Measurements from ENCODE around the gene TP53RK. TPM values are rescaled to one million over a fixed set of nuclear protein-coding genes. Genes with fewer than 3 reads are reported as not detected.
A peak's percentile ranks its signal among the peaks of the same experiment; 100 is the strongest.
"Not testable (repeated sequence)": the region's sequence is repeated elsewhere in the genome, so short reads cannot be mapped to it uniquely, and the experiment has no call there.

Gene TP53RK
- total and polyA plus RNA-seq, 2 donors: 13.1 to 22.9 TPM

GRCh38 chr20:46681032-46681854 lies 8.0 kb downstream of the TP53RK start:
- H3K36me3 ChIP-seq (ENCODE audit: control insufficient read depth in 2 of 2, insufficient read depth in 2 of 2, low read length in 1 of 2): peaks cover 2 to 16% of the 10 kb centered on the region in 2 donors
- peak in 8 of 9 donors; percentile 32 to 82 (median 58) for DNase-seq (ENCODE audit: low read depth in 6 of 9, low spot score in 9 of 9)
- no peak overlapping the region for H3K4me3 ChIP-seq (ENCODE audit: low read length in 2 of 2)
- H3K27ac ChIP-seq (ENCODE audit: low read depth in 1 of 2, low read length in 1 of 2): no peak overlapping the region
- H3K27me3 ChIP-seq (ENCODE audit: control insufficient read depth in 2 of 2, insufficient read depth in 1 of 2, low read length in 1 of 2): no peaks in the 10 kb centered on the region
- peaks cover 3 to 7% of the 10 kb centered on the region in 2 donors for H3K4me1 ChIP-seq (ENCODE audit: control insufficient read depth in 2 of 2, insufficient read depth in 2 of 2, low read length in 2 of 2)
- WGBS: 60% methylated on average over 14 of the region's 14 CpGs
- H3K9me3 ChIP-seq (ENCODE audit: control insufficient read depth in 2 of 2, insufficient read depth in 1 of 2, low read length in 1 of 2): no peaks in the 10 kb centered on the region

- Histone ChIP-seq H3K27ac (ENCODE audit: low read depth in 1 of 2, low read length in 1 of 2) (no peak overlapping the region), H3K27me3 (ENCODE audit: control insufficient read depth in 2 of 2, insufficient read depth in 1 of 2, low read length in 1 of 2) (no peaks in the 10 kb centered on the region), H3K4me1 (ENCODE audit: control insufficient read depth in 2 of 2, insufficient read depth in 2 of 2, low read length in 2 of 2) (peaks cover 3 to 6% of the 10 kb centered on the region in 2 donors), H3K4me3 (ENCODE audit: low read length in 2 of 2) (no peak overlapping the region), H3K36me3 (ENCODE audit: control insufficient read depth in 2 of 2, insufficient read depth in 2 of 2, low read length in 1 of 2) (peaks cover 2 to 13% of the 10 kb centered on the region in 2 donors), H3K9me3 (ENCODE audit: control insufficient read depth in 2 of 2, insufficient read depth in 1 of 2, low read length in 1 of 2) (no peaks in the 10 kb centered on the region)
- no peak for DNase-seq (ENCODE audit: low read depth in 6 of 9, low spot score in 9 of 9)
- 95% methylated on average over 2 of the region's 2 CpGs for WGBS
Observed at GRCh38 chr20:46680684-46681031, 8.6 kb downstream of the TP53RK start.

GRCh38 chr20:46678516-46678915 lies 10.7 kb downstream of the TP53RK start:
- WGBS: 96% methylated on average over 4 of the region's 4 CpGs
- H3K4me1 ChIP-seq (ENCODE audit: control insufficient read depth in 2 of 2, insufficient read depth in 2 of 2, low read length in 2 of 2): no peaks in the 10 kb centered on the region
- DNase-seq (ENCODE audit: low read depth in 6 of 9, low spot score in 9 of 9): no peak

GRCh38 chr20:46677608-46678007 lies 11.6 kb downstream of the TP53RK start:
- H3K27ac ChIP-seq (ENCODE audit: low read depth in 1 of 2, low read length in 1 of 2): no peak overlapping the region
- H3K4me1 ChIP-seq (ENCODE audit: control insufficient read depth in 2 of 2, insufficient read depth in 2 of 2, low read length in 2 of 2): no peaks in the 10 kb centered on the region
- no peaks in the 10 kb centered on the region for H3K27me3 ChIP-seq (ENCODE audit: control insufficient read depth in 2 of 2, insufficient read depth in 1 of 2, low read length in 1 of 2)
- DNase-seq (ENCODE audit: low read depth in 6 of 9, low spot score in 9 of 9): no peak
- 96% methylated on average over 5 of the region's 5 CpGs for WGBS
- no peak overlapping the region for H3K4me3 ChIP-seq (ENCODE audit: low read length in 2 of 2)
- H3K36me3 ChIP-seq (ENCODE audit: control insufficient read depth in 2 of 2, insufficient read depth in 2 of 2, low read length in 1 of 2): no peaks in the 10 kb centered on the region
- no peaks in the 10 kb centered on the region for H3K9me3 ChIP-seq (ENCODE audit: control insufficient read depth in 2 of 2, insufficient read depth in 1 of 2, low read length in 1 of 2)

More at GRCh38 chr20:46678516-46678915, 10.7 kb downstream of the TP53RK start:
- peaks cover 0 to 2% of the 10 kb centered on the region in 2 donors for H3K36me3 ChIP-seq (ENCODE audit: control insufficient read depth in 2 of 2, insufficient read depth in 2 of 2, low read length in 1 of 2)
- no peak overlapping the region for H3K4me3 ChIP-seq (ENCODE audit: low read length in 2 of 2)
- H3K27ac ChIP-seq (ENCODE audit: low read depth in 1 of 2, low read length in 1 of 2): no peak overlapping the region
- H3K9me3 ChIP-seq (ENCODE audit: control insufficient read depth in 2 of 2, insufficient read depth in 1 of 2, low read length in 1 of 2): no peaks in the 10 kb centered on the region
- H3K27me3 ChIP-seq (ENCODE audit: control insufficient read depth in 2 of 2, insufficient read depth in 1 of 2, low read length in 1 of 2): no peaks in the 10 kb centered on the region

GRCh38 chr20:46676649-46677316 lies 12.5 kb downstream of the TP53RK start:
- not testable (repeated sequence) for H3K27ac ChIP-seq (ENCODE audit: low read depth in 1 of 2, low read length in 1 of 2); H3K4me1 ChIP-seq (ENCODE audit: control insufficient read depth in 2 of 2, insufficient read depth in 2 of 2, low read length in 2 of 2); H3K9me3 ChIP-seq (ENCODE audit: control insufficient read depth in 2 of 2, insufficient read depth in 1 of 2, low read length in 1 of 2); DNase-seq (ENCODE audit: low read depth in 6 of 9, low spot score in 9 of 9); H3K27me3 ChIP-seq (ENCODE audit: control insufficient read depth in 2 of 2, insufficient read depth in 1 of 2, low read length in 1 of 2); H3K36me3 ChIP-seq (ENCODE audit: control insufficient read depth in 2 of 2, insufficient read depth in 2 of 2, low read length in 1 of 2); H3K4me3 ChIP-seq (ENCODE audit: low read length in 2 of 2)
- WGBS: 97% methylated on average over 13 of the region's 14 CpGs

- H3K27ac ChIP-seq (ENCODE audit: low read depth in 1 of 2, low read length in 1 of 2): no peak overlapping the region
- H3K4me3 ChIP-seq (ENCODE audit: low read length in 2 of 2): no peak overlapping the region
- H3K27me3 ChIP-seq (ENCODE audit: control insufficient read depth in 2 of 2, insufficient read depth in 1 of 2, low read length in 1 of 2): no peaks in the 10 kb centered on the region
- peaks cover 0 to 5% of the 10 kb centered on the region in 2 donors for H3K9me3 ChIP-seq (ENCODE audit: control insufficient read depth in 2 of 2, insufficient read depth in 1 of 2, low read length in 1 of 2)
- 79% methylated on average over 14 of the region's 14 CpGs for WGBS
- H3K4me1 ChIP-seq (ENCODE audit: control insufficient read depth in 2 of 2, insufficient read depth in 2 of 2, low read length in 2 of 2): no peaks in the 10 kb centered on the region
- DNase-seq (ENCODE audit: low read depth in 6 of 9, low spot score in 9 of 9): no peak
- no peaks in the 10 kb centered on the region for H3K36me3 ChIP-seq (ENCODE audit: control insufficient read depth in 2 of 2, insufficient read depth in 2 of 2, low read length in 1 of 2)
Observed at GRCh38 chr20:46674253-46675083, 14.8 kb downstream of the TP53RK start.

GRCh38 chr20:46673394-46674252 lies 15.6 kb downstream of the TP53RK start:
- no peak overlapping the region for H3K27ac ChIP-seq (ENCODE audit: low read depth in 1 of 2, low read length in 1 of 2)
- H3K4me3 ChIP-seq (ENCODE audit: low read length in 2 of 2): no peak overlapping the region
- no peaks in the 10 kb centered on the region for H3K36me3 ChIP-seq (ENCODE audit: control insufficient read depth in 2 of 2, insufficient read depth in 2 of 2, low read length in 1 of 2)
- peaks cover 0 to 5% of the 10 kb centered on the region in 2 donors for H3K9me3 ChIP-seq (ENCODE audit: control insufficient read depth in 2 of 2, insufficient read depth in 1 of 2, low read length in 1 of 2)
- no peaks in the 10 kb centered on the region for H3K4me1 ChIP-seq (ENCODE audit: control insufficient read depth in 2 of 2, insufficient read depth in 2 of 2, low read length in 2 of 2)
- H3K27me3 ChIP-seq (ENCODE audit: control insufficient read depth in 2 of 2, insufficient read depth in 1 of 2, low read length in 1 of 2): no peaks in the 10 kb centered on the region
- DNase-seq (ENCODE audit: low read depth in 6 of 9, low spot score in 9 of 9): no peak
- WGBS: 93% methylated on average over 11 of the region's 11 CpGs

GRCh38 chr20:46672543-46673148 lies 16.6 kb downstream of the TP53RK start:
- Histone ChIP-seq H3K9me3 (ENCODE audit: control insufficient read depth in 2 of 2, insufficient read depth in 1 of 2, low read length in 1 of 2) (peaks cover 0 to 5% of the 10 kb centered on the region in 2 donors), H3K36me3 (ENCODE audit: control insufficient read depth in 2 of 2, insufficient read depth in 2 of 2, low read length in 1 of 2) (no peaks in the 10 kb centered on the region), H3K27me3 (ENCODE audit: control insufficient read depth in 2 of 2, insufficient read depth in 1 of 2, low read length in 1 of 2) (no peaks in the 10 kb centered on the region), H3K4me3 (ENCODE audit: low read length in 2 of 2) (no peak overlapping the region), H3K27ac (ENCODE audit: low read depth in 1 of 2, low read length in 1 of 2) (no peak overlapping the region), H3K4me1 (ENCODE audit: control insufficient read depth in 2 of 2, insufficient read depth in 2 of 2, low read length in 2 of 2) (no peaks in the 10 kb centered on the region)
- DNase-seq (ENCODE audit: low read depth in 6 of 9, low spot score in 9 of 9): no peak
- WGBS: 97% methylated on average over 5 of the region's 5 CpGs

Data from thymus (tissue), 11 donors.